HuH-7 (cell line): ENCODE results near the gene TNNT3.
"Not testable (repeated sequence)": the region's sequence is repeated elsewhere in the genome, so short reads cannot be mapped to it uniquely, and the experiment has no call there.

ENCODE experiments used
- DNase-seq: peaks from one replicate; pipeline ENCODE4 v3.0.0; 2011; ENCODE audit warnings: low spot score

TNNT3 gene

GRCh38 chr11:1935156-1936071, 15.9 kb downstream of the TNNT3 start:
- DNase-seq: no peak

GRCh38 chr11:1936072-1936780, 16.7 kb downstream of the TNNT3 start:
- no peak for DNase-seq

GRCh38 chr11:1936781-1937615, 17.5 kb downstream of the TNNT3 start:
- DNase-seq: no peak

- DNase-seq: no peak
Observed at GRCh38 chr11:1937616-1938342, 18.3 kb downstream of the TNNT3 start.

GRCh38 chr11:1938343-1939005, 19.0 kb downstream of the TNNT3 start:
- no peak for DNase-seq

GRCh38 chr11:1939006-1939625, 19.6 kb downstream of the TNNT3 start:
- no peak for DNase-seq

GRCh38 chr11:1939788-1940187, 20.3 kb downstream of the TNNT3 start:
- not testable (repeated sequence) for DNase-seq

GRCh38 chr11:1942558-1943260, 23.2 kb downstream of the TNNT3 start:
- no peak for DNase-seq

GRCh38 chr11:1943576-1943975, 24.1 kb downstream of the TNNT3 start:
- DNase-seq: no peak

GRCh38 chr11:1943977-1944376, 24.5 kb downstream of the TNNT3 start:
- no peak for DNase-seq

- DNase-seq: no peak
Observed at GRCh38 chr11:1946812-1947484, 27.4 kb downstream of the TNNT3 start, which contains the start of gene MRPL23. Gene MRPL23 (plus strand): TSS chr11:1947332. CDS start chr11:1947363, 31 bp downstream.

GRCh38 chr11:1947592-1948237, 28.2 kb downstream of the TNNT3 start:
- DNase-seq: no peak

- no peak for DNase-seq
Observed at GRCh38 chr11:1948389-1948788, 28.9 kb downstream of the TNNT3 start.

- no peak for DNase-seq
Observed at GRCh38 chr11:1949302-1949701, 29.8 kb downstream of the TNNT3 start.

- DNase-seq: no peak
Observed at GRCh38 chr11:1949922-1950321, 30.4 kb downstream of the TNNT3 start.

GRCh38 chr11:1952806-1953482, 33.4 kb downstream of the TNNT3 start:
- DNase-seq: no peak

GRCh38 chr11:1953489-1954266, 34.2 kb downstream of the TNNT3 start:
- DNase-seq: no peak
